ENCODE results near the gene CRB2. TPM values are rescaled to one million over a fixed set of nuclear protein-coding genes. Genes with fewer than 3 reads are reported as not detected.

Gene CRB2
- total and polyA plus RNA-seq, 2 of the 13 experiments (the other 11 are each of a cell fraction or from before 2014, with no cell fraction given): 0.01 to 0.29 TPM

- peak; percentile 55; the same call in 1 of the 2 replicates for TF ChIP-seq KDM2A (CRISPR knock-in tag; IDR thresholded peaks at IDR 0.05; ENCODE audit: borderline replicate concordance, low read depth)
- TF ChIP-seq AHDC1 (CRISPR knock-in tag; IDR thresholded peaks at IDR 0.05; ENCODE audit: borderline replicate concordance): no peak
- 0 out of 2 replicates have a peak, but pooled peaks have one; percentile 24 for TF ChIP-seq ZNF142 (CRISPR knock-in tag; IDR thresholded peaks at IDR 0.05)
- TF ChIP-seq ADNP (CRISPR knock-in tag; IDR thresholded peaks at IDR 0.05): no peak
- TF ChIP-seq ZSCAN29 (CRISPR knock-in tag; conservative IDR thresholded peaks at IDR 0.05): no peak
- TF ChIP-seq CEBPZ (IDR thresholded peaks at IDR 0.05; ENCODE audit: low read length): no peak
- no peak for TF ChIP-seq FOXK2 (IDR thresholded peaks at IDR 0.05)
- no peak for TF ChIP-seq ATF3 (CRISPR knock-in tag; IDR thresholded peaks at IDR 0.05)
- no peak for TF ChIP-seq ZNF232 (CRISPR knock-in tag; IDR thresholded peaks at IDR 0.05; ENCODE audit: borderline replicate concordance)
- TF ChIP-seq GABPB1 (CRISPR knock-in tag; IDR thresholded peaks at IDR 0.05): peak; percentile 28; the same call in 1 of the 2 replicates
- no peak for TF ChIP-seq ZNF256 (CRISPR knock-in tag; conservative IDR thresholded peaks at IDR 0.05)
- no peak for TF ChIP-seq MEF2D (CRISPR knock-in tag; IDR thresholded peaks at IDR 0.05)
- TF ChIP-seq ARHGAP35 (CRISPR knock-in tag; IDR thresholded peaks at IDR 0.05; ENCODE audit: borderline replicate concordance): no peak
- no peak for TF ChIP-seq ZNF816 (CRISPR knock-in tag; IDR thresholded peaks at IDR 0.05; ENCODE audit: borderline replicate concordance)
Measured at GRCh38 chr9:123375469-123376132, 19.6 kb downstream of the CRB2 start (continued).
